ENCODE data around the gene RAPGEF5. TPM values are rescaled to one million over a fixed set of nuclear protein-coding genes. Genes with fewer than 3 reads are reported as not detected.
A peak's percentile ranks its signal among the peaks of the same experiment; 100 is the strongest.

RAPGEF5 gene
- total RNA-seq, 2 donors from 2014 or later, result 16.7 to 23.2 TPM

DNA sequence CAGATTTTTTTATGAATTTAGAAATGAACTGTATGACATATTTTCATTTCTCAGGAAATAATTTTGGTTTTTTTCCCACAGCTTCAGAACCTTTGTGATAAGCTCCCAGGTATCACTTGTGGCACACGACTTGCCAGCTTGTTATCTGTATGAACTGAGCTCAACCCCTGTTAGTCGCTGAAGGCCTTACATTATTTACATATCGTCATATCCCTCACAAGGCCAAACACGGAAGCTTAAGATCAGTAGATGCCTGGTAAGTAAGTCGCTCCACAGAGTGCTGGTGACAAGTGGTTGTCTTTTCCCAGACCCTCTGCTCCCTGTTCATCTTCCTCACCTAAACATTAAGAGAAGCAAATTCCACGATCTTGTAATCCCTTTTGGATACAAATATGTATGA is 55.2 kb downstream of the RAPGEF5 start:
- Histone ChIP-seq H3K4me1 (ENCODE audit: control insufficient read depth, insufficient read depth, low read length) (no peaks in the 10 kb centered on the region), H3K9me3 (ENCODE audit: control insufficient read depth, low read length) (peaks cover 9% of the 10 kb centered on the region), H3K27ac (ENCODE audit: low read depth, low read length) (no peak overlapping the region), H3K27me3 (ENCODE audit: control insufficient read depth, insufficient read depth, low read length, poor library complexity, severe bottlenecking) (no peaks in the 10 kb centered on the region), H3K9ac (ENCODE audit: extremely low read depth, low read length, poor library complexity, severe bottlenecking) (no peak overlapping the region), H3K4me3 (ENCODE audit: low read length) (no peak overlapping the region), H3K36me3 (ENCODE audit: control insufficient read depth, insufficient read depth, low read length) (peaks cover 38% of the 10 kb centered on the region)
- 94 to 96% methylated on average over 6 of the region's 6 CpGs for WGBS, 2 experiments (ENCODE audit: insufficient coverage in 1 of 2, insufficient read length in 1 of 2)
- DNase-seq, result no peak
- H3K9me3 Mint-ChIP-seq, result peaks cover under 1% of the 10 kb centered on the region
- H3K36me3 Mint-ChIP-seq (ENCODE audit: low read depth), result peaks cover 25% of the 10 kb centered on the region
- no peaks in the 10 kb centered on the region for H3K27me3 Mint-ChIP-seq (ENCODE audit: insufficient read depth)
- no peak overlapping the region for H3K27ac Mint-ChIP-seq
- TF ChIP-seq, protein P1, sequence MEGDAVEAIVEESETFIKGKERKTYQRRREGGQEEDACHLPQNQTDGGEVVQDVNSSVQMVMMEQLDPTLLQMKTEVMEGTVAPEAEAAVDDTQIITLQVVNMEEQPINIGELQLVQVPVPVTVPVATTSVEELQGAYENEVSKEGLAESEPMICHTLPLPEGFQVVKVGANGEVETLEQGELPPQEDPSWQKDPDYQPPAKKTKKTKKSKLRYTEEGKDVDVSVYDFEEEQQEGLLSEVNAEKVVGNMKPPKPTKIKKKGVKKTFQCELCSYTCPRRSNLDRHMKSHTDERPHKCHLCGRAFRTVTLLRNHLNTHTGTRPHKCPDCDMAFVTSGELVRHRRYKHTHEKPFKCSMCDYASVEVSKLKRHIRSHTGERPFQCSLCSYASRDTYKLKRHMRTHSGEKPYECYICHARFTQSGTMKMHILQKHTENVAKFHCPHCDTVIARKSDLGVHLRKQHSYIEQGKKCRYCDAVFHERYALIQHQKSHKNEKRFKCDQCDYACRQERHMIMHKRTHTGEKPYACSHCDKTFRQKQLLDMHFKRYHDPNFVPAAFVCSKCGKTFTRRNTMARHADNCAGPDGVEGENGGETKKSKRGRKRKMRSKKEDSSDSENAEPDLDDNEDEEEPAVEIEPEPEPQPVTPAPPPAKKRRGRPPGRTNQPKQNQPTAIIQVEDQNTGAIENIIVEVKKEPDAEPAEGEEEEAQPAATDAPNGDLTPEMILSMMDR (conservative IDR thresholded peaks at IDR 0.05), result no peak
- H3K4me1 Mint-ChIP-seq, result peaks cover under 1% of the 10 kb centered on the region
- no peak overlapping the region for H3K4me3 Mint-ChIP-seq

DNA sequence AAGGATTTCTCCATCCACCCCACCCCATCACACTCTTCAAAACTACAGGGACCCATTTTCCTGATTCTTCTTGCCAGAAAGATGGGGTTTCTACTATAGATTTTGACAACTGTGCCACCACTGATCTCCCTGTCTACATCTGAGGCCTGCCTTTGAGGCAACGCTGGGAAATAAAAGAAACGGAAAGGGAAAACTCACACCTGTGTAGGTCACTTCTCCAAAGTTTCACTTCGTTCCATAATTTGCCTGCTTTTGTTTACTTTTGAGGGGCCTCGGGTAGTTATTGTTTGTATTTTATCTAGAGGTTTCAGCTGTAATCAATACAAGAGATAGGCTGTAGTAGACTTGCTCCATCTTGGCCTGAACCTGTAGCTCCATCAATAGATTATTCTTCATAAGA is 56.1 kb downstream of the RAPGEF5 start:
- H3K4me1 ChIP-seq (ENCODE audit: control insufficient read depth, insufficient read depth, low read length), result no peaks in the 10 kb centered on the region
- no peak overlapping the region for H3K27ac ChIP-seq (ENCODE audit: low read depth, low read length)
- TF ChIP-seq, protein P1 (conservative IDR thresholded peaks at IDR 0.05), result no peak
- no peak for DNase-seq
- Mint-ChIP-seq H3K27me3 (ENCODE audit: insufficient read depth) (no peaks in the 10 kb centered on the region), H3K27ac (no peak overlapping the region), H3K4me1 (peaks cover 7% of the 10 kb centered on the region), H3K4me3 (no peak overlapping the region), H3K9me3 (no peaks in the 10 kb centered on the region), H3K36me3 (ENCODE audit: low read depth) (peaks cover 15% of the 10 kb centered on the region)
- peaks cover 29% of the 10 kb centered on the region for H3K36me3 ChIP-seq (ENCODE audit: control insufficient read depth, insufficient read depth, low read length)
- H3K27me3 ChIP-seq (ENCODE audit: control insufficient read depth, insufficient read depth, low read length, poor library complexity, severe bottlenecking), result no peaks in the 10 kb centered on the region
- 95 to 99% methylated on average over 4 of the region's 4 CpGs for WGBS, 2 experiments (ENCODE audit: insufficient coverage in 1 of 2, insufficient read length in 1 of 2)
- H3K4me3 ChIP-seq (ENCODE audit: low read length), result no peak overlapping the region
- H3K9me3 ChIP-seq (ENCODE audit: control insufficient read depth, low read length), result peaks cover 4% of the 10 kb centered on the region
- no peak overlapping the region for H3K9ac ChIP-seq (ENCODE audit: extremely low read depth, low read length, poor library complexity, severe bottlenecking)

DNA sequence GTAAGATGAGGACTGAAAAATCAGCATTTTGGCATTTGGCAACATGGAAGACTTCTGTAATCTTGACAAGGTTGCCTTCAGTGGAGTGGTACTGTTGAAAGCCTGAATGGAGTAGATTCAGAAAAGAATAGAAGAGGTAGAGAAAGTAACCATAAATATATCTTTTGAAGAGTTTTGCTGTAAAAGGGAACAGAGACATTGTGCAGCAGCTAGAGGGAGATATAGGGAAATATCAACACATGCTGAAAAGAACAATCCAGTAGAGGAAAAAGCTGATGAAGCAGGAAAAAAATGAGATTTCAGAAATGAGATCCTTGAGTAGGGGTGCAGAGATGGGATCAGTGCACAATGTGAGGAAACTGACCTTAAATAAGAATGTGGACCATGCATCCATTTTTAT is 60.0 kb downstream of the RAPGEF5 start:
- TF ChIP-seq, protein P1 (conservative IDR thresholded peaks at IDR 0.05), result peak; percentile 36
- Mint-ChIP-seq H3K27ac (no peak overlapping the region), H3K36me3 (ENCODE audit: low read depth) (peaks cover 10% of the 10 kb centered on the region), H3K4me1 (peaks cover 17% of the 10 kb centered on the region), H3K4me3 (no peak overlapping the region), H3K27me3 (ENCODE audit: insufficient read depth) (no peaks in the 10 kb centered on the region), H3K9me3 (no peaks in the 10 kb centered on the region)
- H3K36me3 ChIP-seq (ENCODE audit: control insufficient read depth, insufficient read depth, low read length), result peaks cover 17% of the 10 kb centered on the region
- H3K4me1 ChIP-seq (ENCODE audit: control insufficient read depth, insufficient read depth, low read length), result no peaks in the 10 kb centered on the region
- no peak overlapping the region for H3K9ac ChIP-seq (ENCODE audit: extremely low read depth, low read length, poor library complexity, severe bottlenecking)
- no peak for DNase-seq
- H3K27me3 ChIP-seq (ENCODE audit: control insufficient read depth, insufficient read depth, low read length, poor library complexity, severe bottlenecking), result no peaks in the 10 kb centered on the region
- no peak overlapping the region for H3K4me3 ChIP-seq (ENCODE audit: low read length)
- no peak overlapping the region for H3K27ac ChIP-seq (ENCODE audit: low read depth, low read length)
- peaks cover 2% of the 10 kb centered on the region for H3K9me3 ChIP-seq (ENCODE audit: control insufficient read depth, low read length)
